Fibroblast of skin of abdomen (primary cell): ENCODE data around the gene ERN1.

Experiments used
- DNase-seq: peaks from one replicate; pipeline ENCODE4 v3.0.0-alpha.2; 2013

Gene ERN1

DNA sequence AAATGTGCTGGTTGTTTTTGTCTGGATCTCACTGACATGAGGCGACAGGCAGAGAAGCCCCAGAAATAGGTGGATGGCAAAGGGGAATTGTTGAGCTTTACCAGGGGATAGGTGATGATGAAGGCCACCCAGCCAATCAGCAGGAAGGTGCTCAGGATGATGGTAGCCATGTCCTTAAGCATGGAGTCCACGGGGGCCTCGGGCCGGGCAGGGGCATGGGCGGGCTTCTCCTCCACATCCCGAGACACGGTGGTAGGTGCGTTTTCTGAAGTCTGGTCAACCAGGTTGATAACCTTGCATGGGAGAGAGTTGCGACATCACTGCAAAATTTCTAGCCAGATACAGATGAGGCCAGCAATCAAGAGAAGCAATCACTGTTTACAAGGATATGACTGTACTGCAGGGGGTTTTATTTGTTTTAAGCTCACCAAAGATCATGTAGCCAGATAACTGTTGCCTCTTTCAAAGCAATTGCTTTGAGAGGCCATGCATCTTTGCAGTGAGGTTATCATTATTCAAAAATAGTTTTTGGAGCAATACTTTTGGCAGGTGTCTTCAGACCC, 72.2 kb downstream of the ERN1 start:
- no peak for DNase-seq

DNA sequence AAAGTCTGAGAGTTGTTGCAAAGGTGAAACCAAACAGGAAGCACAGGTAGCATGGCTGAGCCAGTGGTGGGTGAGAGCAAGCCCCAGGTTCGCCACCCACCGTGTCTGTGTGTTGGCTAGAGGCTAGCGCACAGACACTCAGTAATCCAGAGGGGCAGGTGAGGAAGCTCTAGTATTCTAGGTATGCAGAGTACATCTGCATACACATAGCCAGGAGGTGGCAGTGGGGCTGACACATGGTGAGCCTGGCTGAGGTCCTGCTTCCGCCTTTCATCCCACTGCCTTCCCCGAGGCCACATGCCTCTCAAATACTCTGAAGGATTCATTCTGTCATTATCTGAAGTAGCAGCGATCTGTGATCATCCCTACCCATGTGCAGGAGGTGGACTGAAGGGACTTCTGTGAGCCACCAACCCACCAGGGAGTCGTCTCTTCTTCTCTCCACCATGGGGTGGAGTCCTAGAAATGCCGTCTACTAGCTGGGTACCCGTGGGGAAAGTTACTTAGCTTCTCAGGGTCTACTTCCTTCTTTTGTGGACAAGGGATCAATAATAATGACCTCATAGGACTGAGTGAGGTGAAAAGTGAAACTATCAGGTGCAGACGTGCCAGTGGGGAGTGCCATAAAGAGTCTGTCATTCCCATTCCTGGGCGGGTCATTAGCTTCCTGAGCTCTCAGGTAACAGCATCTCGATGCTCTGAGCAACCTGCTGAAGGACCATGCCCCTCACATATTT, 73.5 kb downstream of the ERN1 start:
- no peak for DNase-seq

DNA sequence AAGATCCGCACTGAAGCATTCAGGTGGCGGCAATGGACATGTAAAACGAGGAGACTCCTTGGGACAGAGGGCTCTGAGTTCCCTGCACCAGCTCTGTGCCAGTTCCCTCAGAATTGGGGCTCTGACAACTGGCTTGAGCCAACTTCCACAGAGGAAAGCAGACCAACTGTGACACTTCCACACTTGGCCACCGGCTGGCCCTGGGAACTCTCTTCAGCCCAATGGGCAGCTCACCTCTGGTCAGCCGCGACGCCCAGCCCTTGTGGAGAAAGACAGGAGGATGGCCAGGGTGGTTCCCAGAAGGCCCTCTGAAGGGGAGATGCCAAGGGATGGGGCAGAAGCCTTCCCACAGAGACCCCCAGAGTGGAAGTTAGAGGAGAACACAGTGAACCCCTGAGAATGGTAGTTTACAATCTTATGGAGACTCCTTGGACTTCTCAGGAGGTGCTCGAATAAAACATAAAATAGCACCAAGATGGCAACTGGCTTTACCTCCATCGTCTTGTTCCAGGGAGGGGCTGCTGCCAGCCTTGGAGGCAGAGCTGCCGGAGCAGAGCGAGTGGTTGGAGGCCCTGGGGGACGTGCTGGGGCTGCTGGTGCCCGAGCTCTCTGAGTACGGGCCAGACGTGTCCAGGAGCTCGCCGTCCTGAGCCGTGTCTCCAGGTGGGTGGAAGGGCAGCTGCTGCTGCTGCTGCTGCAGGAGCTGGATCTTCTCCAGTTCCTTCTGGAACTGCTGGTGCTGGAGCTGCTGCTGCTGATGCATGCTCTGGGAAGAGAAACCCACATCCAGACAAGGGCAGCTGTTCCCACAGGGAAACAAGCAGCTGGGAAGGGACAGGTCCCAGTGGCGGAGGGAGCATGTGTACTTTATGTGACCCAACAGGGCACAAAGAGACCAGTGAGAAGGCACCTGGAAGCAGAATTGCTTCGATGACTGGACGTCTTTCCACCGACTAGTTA, 74.5 kb downstream of the ERN1 start:
- DNase-seq, result no peak

DNA sequence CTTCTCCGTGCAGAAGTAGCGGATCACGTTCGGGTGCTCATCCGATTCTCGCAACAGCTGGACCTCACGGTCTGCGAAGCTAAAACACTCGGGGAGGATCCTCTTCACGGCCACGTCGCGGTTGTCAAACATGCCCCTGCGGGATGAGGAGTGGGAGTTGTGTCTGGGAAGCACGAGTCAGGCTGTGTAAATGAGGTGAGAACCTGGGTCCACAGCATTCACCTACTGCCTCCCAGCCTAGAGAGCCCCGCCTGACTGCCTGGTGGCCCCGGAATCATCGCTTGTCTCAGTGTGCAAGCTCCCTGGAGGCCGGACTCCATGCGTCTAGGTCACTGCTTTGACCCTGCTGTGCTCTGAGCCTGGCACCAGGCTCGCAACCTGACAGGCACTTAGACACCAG, 75.6 kb downstream of the ERN1 start:
- DNase-seq, result no peak

DNA sequence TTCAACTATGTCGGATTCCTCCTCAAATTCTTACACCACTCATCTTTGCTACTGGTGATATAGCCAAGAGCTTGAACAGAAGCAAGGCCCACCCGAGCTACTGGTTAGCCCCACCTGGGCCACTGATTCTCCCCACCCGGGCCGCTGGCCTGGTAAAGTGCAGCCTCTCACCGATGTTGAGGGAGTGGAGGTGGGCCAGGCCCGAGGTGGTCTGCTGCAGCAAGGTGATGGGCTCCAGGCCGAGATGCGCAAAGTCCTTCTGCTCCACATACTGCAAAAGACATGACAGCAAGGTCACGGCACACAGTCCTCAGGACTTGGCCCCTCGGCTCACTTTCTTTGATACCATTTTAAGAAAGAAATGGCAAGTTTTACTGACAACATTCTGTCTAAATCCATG, 76.8 kb downstream of the ERN1 start:
- no peak for DNase-seq

DNA sequence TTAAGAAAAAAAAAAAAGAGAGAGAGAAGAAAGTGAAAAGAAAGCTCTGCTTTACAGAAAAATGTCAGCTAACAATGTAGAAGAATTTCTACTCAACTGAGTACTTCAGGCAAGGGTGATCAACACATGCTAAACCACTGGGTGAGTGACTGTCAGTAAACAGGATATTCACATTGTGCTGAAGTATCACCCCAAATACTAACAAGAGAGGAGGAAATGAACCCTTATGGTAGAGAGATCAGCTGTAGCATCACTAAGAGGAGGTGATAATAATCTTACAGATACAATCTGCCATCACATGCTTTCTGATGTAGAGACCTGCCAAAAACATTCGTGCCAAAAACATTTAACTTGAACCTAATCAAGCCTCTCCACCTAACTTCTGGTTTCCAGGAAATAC, 78.8 kb downstream of the ERN1 start:
- DNase-seq, result no peak

DNA sequence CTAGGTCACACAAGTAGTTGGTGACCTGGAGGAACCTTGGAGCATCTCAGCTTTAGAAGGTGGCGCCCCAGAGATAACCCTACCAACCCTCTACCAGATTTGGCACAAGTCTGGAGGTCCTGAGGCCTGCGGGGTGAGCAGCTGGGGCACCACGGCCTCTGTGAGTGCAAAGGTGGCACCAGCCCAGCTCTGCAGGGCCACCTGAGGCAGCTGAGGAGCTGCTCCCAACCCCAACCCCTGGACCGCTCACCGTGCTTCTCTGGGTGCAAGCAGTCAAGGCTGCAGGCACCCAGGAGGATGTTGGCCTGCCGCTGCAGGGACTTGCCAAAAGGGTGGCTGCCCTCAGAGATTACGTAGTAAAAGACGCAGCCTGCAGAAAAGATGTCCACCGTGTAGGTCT, 81.1 kb downstream of the ERN1 start:
- DNase-seq, result no peak

DNA sequence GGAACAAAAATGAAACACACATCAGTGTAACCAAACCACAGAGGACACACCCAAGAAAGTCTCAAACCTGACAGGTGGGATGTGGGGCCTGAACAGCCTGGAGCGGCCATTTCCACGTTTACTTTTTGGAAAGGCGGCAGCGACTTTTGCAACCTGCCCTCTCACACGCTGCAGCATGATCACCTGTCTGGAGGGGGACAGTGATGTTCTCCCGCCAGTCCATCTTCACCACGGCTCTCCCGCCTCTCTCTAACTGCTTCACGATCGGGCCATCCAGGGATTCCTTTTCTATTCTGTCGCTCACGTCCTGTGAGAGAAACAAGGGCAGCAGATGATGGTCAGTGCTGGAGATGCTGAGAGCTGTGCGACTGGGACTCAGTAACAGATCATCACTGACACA, 84.8 kb downstream of the ERN1 start:
- DNase-seq, result no peak

DNA sequence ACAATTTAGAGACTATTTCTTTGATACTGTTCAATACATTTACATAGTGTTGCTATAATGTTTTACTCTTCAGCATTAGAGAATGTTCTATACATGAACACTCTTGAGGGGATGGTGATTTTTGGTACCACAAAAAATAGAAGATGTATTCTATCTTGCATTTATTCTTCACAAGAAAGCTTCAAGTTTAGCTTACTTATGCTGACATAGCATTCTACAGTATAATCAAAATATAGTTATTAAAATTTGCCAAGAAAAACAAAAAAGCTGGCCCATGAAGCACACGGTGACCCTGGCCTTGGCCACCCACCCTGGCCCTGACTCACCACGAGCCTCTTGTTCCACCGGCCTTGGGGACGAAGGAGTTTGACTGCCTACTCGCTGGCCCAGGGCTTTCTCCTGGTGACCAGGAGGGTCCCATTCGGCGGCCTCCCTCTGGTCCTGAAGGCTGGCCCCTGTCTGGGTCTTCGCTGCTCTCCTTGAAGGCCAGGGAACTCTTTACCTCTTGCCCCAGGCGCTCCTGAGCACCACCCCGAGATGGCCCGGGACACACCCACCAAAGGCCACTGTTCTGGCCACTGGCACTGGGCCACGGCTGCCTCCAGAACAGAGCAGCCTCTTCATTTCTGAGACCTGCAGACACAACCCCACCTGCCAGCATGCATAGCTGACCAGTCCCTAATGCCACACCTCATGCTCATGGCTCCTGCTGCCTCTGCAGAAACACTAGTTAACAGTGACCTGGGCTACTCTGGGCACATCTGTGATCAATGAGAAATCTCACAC, 87.1 kb downstream of the ERN1 start:
- DNase-seq, result no peak

DNA sequence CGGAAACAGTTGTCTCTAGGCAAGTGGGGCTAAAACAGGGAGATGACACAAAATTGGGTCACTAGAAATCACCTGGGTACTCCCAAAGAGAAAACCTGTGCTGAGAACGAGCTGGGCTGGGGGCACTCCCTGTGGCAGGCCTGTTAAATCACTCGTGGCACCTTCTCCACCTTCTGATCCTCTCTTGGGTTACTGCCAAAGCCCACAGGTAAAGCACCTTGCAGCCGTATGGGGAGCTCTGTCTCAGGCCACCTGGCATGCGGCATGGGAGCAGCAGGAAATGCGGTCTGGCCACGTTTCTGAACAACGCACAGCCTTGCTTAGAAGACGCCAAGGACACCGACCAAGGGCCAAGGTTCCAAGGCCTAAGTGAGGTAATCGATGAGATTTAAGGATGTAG, 88.0 kb downstream of the ERN1 start:
- DNase-seq, result no peak

DNA sequence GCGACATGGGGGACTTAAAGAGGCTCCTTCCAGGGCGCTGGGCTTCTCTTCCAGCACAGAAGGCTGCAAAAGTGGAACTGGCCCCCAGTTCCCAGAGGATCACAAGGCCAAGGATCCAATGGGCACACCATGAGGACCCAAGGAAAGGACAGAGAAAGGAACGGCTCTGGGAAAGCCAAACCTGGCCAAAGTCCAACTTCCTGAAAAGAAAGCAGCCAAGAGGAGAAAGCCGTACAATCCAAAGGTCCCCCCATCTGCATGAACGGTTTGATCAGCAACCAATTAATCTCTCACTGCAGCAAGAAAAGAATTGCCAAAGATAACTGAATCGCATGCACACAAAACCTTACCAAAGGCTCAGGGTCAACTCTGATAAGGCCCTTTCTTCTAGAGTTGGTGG, 89.7 kb downstream of the ERN1 start:
- DNase-seq, result no peak

DNA sequence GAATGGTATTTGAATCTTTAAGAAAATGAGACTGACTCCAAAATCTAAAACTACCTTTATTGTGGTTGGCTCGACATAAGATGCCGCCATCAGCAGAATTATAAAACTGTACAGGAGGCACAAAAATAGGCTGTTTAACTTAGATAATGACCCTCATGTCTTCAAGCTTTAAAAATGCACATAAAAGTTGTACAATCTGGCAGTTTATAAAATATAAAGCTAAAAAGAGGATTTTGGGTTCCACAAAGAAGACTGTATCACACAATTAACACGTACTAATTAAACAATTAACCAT, 90.9 kb downstream of the ERN1 start:
- no peak for DNase-seq

DNA sequence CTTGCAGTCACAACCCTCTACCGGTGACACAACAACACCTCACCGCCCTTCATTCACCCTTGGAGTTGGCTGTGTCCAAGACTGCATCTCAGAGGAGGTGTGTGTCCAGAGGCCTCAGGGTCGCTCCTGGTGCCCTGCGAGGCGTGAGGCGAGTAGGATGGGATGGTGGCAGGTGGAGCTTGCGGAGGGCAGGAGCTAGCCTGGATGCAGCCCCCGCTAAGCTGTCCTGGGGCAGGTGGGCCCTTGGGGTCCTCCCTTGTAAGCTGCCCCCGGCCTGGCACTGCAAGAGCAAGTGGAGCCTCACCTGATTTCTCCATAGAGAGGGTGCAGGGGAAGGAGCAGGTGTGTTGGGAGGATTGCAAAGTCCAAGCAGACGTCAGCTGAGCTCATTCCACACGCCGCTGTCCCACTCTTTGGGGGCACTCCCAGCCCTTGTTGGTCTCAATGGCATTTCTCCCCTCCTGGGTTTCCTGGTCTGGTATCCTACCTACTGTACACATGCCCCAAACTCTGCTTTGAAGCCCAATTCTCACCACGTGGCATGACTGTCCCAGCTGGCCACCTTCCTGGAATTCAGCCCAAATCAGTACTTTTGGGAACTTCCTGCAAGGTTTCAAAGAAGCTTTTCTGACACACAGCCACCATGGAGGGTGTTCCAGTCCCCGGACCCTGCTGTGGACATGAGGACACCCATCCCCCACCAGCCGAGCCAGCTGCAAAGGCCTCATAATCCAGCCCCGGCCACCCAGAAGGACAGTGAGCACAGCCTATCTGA, 91.4 kb downstream of the ERN1 start:
- no peak for DNase-seq

DNA sequence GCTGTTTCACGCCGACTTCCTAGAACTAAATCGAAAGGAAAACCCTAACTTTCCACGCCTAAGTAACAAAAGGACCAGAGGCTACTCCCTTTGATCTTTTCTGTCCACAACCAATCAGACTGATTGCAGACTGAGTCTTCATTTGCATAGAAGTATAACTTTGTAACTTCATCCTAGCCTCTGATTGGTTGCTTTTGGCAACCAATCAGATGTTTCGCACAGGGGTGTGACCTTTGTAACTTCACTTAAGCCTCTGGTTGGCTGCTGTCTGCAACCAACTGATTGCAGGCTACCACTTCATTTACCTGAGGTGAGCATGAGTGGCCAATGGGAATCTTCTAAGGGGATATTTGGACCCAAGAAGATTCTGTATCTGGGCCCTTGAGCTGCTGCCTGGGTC, 92.1 kb downstream of the ERN1 start:
- DNase-seq, result no peak

DNA sequence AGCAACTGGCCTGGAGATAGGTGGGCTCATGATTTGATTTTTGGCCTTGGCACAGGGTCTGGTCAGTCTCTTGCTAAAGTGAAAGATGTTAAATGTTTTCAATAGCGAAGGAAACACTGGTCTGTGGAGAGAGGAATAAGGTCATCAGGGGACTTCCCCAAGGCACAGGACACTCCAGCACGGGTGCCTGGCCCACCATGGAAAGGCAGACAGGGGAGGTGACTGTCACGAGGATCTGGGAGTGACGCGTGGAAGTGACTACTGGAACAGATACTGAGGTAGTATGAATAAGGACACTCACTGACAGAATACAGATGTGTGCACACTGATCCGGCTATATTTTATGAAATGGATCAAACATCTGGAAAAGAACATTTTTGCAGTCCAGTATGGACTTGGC, 92.8 kb downstream of the ERN1 start:
- DNase-seq, result no peak

DNA sequence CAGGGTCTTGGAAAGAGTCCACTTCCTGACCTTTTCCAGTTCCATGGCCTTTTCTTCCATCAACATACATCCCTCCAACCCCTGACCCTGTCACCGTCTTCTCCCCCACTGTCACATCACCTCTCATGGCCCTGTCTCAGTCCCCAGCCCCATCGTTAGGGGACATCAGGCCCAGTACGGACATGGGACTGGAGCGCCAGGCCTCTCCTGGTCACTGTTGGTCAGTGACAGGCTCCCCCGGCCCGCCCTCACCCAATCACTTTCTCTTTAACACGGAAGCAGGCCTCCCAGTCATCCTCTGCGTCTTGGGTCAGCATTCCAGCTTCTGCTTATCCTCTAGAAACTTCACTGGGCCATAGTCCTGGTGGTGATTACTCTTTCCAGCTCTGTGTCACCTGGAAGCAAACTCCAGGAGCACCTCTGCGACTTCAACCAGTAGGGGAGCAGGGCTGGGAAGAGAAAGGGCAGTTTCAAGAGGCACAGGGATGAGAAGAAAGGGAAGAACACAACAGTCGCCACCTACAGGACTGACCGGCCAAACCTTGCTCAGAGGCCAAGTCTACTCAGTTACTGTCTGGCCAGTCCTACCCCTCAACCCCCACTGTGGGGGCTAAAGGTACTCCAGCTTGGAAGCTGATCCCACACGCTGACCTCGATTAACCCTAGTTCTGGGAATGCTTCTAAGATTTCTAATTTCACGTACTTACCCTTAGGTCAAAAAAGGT, 93.6 kb downstream of the ERN1 start:
- DNase-seq, result no peak

DNA sequence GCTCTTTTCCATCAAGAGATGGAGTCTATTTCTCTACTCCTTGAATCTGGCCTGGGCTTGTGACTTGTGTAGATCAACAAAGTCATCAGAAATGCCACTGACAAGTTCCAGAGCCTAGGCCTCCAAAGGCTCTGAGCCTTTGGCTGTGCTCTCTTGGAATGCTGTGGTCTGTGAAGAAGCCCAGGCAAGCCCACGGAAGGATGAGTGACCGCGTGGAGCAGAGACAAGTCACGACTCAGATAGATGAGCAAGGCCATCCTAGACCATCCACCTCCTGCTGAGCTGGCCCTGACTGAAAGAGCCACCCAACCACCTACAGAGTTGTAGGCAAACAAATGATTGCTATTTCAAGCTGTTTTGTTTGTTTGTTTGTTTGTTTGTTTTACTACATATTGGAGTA, 97.9 kb downstream of the ERN1 start:
- peak; percentile 39 for DNase-seq

DNA sequence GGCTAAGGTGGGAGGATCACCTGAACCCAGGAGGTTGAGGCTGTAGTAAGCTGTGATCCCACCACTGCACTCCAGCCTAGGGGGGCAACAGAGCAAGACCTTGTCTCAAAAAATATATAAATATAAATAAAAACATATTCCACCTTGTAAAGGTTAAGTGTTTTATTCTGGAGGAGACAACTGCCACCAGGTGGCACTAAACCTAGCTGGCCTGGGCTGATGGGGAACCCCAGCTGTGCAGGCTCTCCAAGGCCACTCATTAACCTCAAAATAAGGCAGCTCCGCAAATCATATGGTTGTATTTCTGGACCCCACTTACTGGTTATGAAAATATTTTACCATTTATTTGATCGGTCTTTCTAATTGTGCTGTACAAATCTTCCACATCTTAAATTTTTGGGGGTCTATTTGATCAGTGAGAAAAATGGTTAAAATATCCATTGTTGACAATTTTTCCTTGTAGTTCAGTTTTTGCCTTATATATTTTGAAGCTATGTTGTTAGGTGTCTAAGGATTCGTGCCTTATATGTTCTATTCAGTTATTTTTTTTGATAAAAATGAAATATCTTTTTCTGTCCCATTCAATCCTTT, 101.0 kb downstream of the ERN1 start:
- peak; percentile 55 for DNase-seq

DNA sequence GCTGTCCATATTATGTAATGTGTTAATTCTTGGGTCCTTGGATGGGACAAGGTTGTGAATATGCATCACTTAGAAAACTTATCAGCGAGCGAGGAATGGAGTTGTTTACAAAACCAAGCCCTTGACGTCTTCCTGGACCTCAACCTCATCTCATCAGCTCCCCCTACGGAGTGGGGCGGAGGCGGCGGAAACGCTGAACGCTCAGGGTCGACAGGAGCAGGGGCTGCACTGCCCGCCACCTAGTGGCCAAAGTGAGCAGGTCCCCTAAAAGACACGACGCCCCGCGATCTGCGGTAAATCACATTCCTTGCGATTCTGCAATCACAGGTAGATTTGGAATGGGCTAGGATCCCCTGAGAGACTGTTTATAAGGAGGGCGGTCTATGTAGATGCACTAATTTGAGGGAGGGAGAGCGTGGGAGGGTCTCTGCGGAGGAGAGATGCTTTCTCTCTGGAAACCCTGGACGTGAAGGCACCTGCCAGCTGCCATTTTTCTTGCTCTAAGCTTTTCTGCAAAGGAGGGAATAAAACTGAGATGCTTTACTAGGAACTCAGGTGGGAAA, 104.1 kb downstream of the ERN1 start:
- DNase-seq, result peak; percentile 68

DNA sequence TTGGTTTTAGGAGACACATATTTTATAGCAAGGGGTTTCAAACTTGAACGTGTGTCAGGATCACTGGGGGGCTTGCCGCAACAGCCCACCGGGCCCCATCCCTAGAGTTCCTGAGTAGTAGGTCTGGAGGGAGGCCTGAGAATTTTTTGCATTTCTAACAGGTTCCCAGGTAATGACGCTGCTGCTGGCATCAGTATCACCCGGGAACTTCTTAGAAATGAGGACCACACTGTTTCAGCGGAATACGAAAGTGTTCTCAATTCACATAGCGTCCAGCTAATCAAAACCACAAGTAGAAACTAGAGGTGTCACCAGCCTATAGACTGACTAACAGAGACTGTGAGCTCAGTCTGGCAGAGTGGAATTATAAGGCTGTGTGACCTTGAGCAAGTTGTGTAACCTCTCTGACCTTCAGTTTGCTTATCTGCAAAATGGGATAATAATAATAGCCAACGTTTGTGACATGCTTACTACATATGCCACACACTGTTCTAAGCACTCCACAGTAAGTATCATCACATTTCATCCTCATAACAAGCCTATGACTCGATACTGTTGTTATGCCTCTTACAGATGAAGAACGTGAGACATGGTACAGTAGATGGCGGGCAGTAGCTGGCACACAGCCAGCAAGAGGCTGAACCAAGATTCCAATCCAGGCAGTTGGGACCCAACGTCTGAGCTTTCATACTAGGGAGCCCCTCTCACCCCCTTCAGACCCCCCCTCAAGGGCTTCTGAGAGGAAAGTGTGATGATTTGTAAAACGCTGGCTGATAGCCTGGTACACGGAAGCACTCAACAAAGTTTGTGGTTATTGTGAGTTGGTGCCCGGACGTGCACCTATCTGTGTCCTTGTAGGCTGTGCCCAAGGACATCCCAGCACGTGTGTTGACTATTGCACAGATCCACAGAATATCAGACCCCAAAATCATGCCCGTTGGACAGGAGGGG, 104.9 kb downstream of the ERN1 start:
- peak; percentile 18 for DNase-seq
